Neural progenitor cell (in vitro differentiated cells): ENCODE measurements around the gene IMPDH1. TPM values are rescaled to one million over a fixed set of nuclear protein-coding genes. Genes with fewer than 3 reads are reported as not detected.

ENCODE experiments used
- DNase-seq: peaks from one replicate; pipeline ENCODE4 v3.0.0-alpha.2; 2016; ENCODE audit warnings: low spot score
- H2AFZ ChIP-seq: fragments of 200-600 bp; sonication (generic); replicated peaks from 2 replicates; pipeline ENCODE4 v1.6.1; 2016; ENCODE audit warnings: antibody characterized with exemption
- H3F3A ChIP-seq: fragments of 200-600 bp; sonication (generic); 2 replicates; pipeline ENCODE4 v1.6.1; 2016; ENCODE audit warnings: antibody characterized with exemption, low read depth
- H3K27ac ChIP-seq: fragments of 200-600 bp; sonication (generic); 2 replicates; pipeline ENCODE4 v1.5.1; 2016; ENCODE audit warnings: mild to moderate bottlenecking
- H3K27me3 ChIP-seq: fragments of 200-600 bp; sonication (generic); 2 replicates; pipeline ENCODE4 v1.6.1; 2016; ENCODE audit warnings: mild to moderate bottlenecking, moderate library complexity
- H3K36me3 ChIP-seq: fragments of 200-600 bp; sonication (generic); 2 replicates; pipeline ENCODE4 v1.5.1; 2016
- H3K4me1 ChIP-seq: fragments of 200-600 bp; sonication (generic); 2 replicates; pipeline ENCODE4 v1.6.1; 2016; ENCODE audit warnings: mixed run types
- H3K4me2 ChIP-seq: fragments of 200-600 bp; sonication (generic); 2 replicates; pipeline ENCODE4 v1.6.1; 2016
- H3K4me3 ChIP-seq: fragments of 200-600 bp; sonication (generic); 2 replicates; pipeline ENCODE4 v1.5.1; 2016
- H3K79me2 ChIP-seq: fragments of 200-600 bp; sonication (generic); 2 replicates; pipeline ENCODE4 v1.6.1; 2016; ENCODE audit warnings: low read depth
- H3K9ac ChIP-seq: fragments of 200-600 bp; sonication (generic); 2 replicates; pipeline ENCODE4 v1.6.1; 2016
- H3K9me3 ChIP-seq: fragments of 200-600 bp; sonication (generic); 2 replicates; pipeline ENCODE4 v1.5.1; 2016; ENCODE audit warnings: low read depth
- H4K20me1 ChIP-seq: fragments of 200-600 bp; sonication (generic); 2 replicates; pipeline ENCODE4 v1.6.1; 2016; ENCODE audit warnings: low read depth
- H3K27ac Mint-ChIP-seq: 3 replicates; pipeline ENCODE4 v1.8.0; 2021; ENCODE audit warnings: mixed read lengths
- H3K27me3 Mint-ChIP-seq: 2 replicates; pipeline ENCODE4 v1.8.0; 2022; ENCODE audit warnings: low read depth, mild to moderate bottlenecking, inconsistent platforms, moderate library complexity, mixed read lengths; ENCODE audit not compliant: insufficient read depth
- H3K36me3 Mint-ChIP-seq: 3 replicates; pipeline ENCODE4 v1.8.0; 2021; ENCODE audit warnings: mixed read lengths
- H3K4me1 Mint-ChIP-seq: 3 replicates; pipeline ENCODE4 v1.8.0; 2021; ENCODE audit warnings: mixed read lengths
- H3K4me3 Mint-ChIP-seq: 3 replicates; pipeline ENCODE4 v1.8.0; 2021; ENCODE audit warnings: mild to moderate bottlenecking, moderate library complexity, mixed read lengths
- H3K9me3 Mint-ChIP-seq: 3 replicates; pipeline ENCODE4 v1.8.0; 2020; ENCODE audit warnings: mixed read lengths
- EZH2 ChIP-seq: fragments of 200-600 bp; sonication (generic); IDR thresholded peaks from 2 replicates; pipeline ENCODE4 v1.6.1; 2017; ENCODE audit warnings: antibody characterized with exemption, mild to moderate bottlenecking, moderate library complexity
- EZH2phosphoT487 ChIP-seq: fragments of 200-600 bp; sonication (generic); IDR thresholded peaks from 2 replicates; pipeline ENCODE4 v1.6.1; 2017; ENCODE audit warnings: antibody characterized with exemption
- total RNA-seq: library from RNA; depleted of rRNA; stranded (reverse); fragments of >200 nt; gene quantifications from 2 replicates; pipeline ENCODE4 v1.2.3, GENCODE V29; 2015; ENCODE audit warnings: low replicate concordance
- TF ChIP-seq, protein P1 (sequence below): fragments of 200-600 bp; sonication (generic); IDR thresholded peaks from 2 replicates; pipeline ENCODE4 v1.5.1; 2017; ENCODE audit warnings: antibody characterized with exemption, mild to moderate bottlenecking

The IMPDH1 gene
- total RNA-seq, 1 donor from 2014 or later, result 17.0 TPM

DNA sequence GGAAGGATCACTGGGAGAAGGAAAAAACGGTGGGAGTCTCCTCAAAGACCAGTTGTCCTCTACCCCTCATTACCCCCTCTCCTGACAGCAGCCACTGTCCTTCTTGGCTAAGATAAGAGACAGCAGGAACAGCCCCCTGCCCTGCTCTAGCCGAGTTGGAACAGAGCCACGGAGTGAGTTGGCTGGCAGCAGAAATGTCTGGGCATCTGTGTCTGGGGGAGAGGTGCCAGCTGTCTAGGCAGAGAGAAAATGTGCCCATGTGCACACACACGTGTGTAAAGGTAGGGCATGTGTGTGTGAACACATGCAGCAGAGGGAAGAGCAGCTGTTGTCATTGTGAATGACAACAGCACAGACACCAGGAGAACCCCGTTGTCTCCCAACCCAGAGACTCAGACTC is 36.5 kb upstream of the IMPDH1 start:
- no peak overlapping the region for H3K4me3 ChIP-seq
- H3K27me3 ChIP-seq, result no peaks in the 10 kb centered on the region
- no peak overlapping the region for H3K4me3 Mint-ChIP-seq
- H3K27ac Mint-ChIP-seq, result no peak overlapping the region
- H3K9me3 ChIP-seq, result no peaks in the 10 kb centered on the region
- peaks cover 2% of the 10 kb centered on the region for H3K27me3 Mint-ChIP-seq
- H3K4me1 ChIP-seq, result no peaks in the 10 kb centered on the region
- H3K9ac ChIP-seq, result no peak overlapping the region
- H2AFZ ChIP-seq, result no peak overlapping the region
- DNase-seq, result no peak
- no peaks in the 10 kb centered on the region for H3F3A ChIP-seq
- H3K9me3 Mint-ChIP-seq, result no peaks in the 10 kb centered on the region
- H3K27ac ChIP-seq, result no peak overlapping the region
- no peak overlapping the region for H3K4me2 ChIP-seq
- no peaks in the 10 kb centered on the region for H3K79me2 ChIP-seq
- no peaks in the 10 kb centered on the region for H4K20me1 ChIP-seq
- no peaks in the 10 kb centered on the region for H3K4me1 Mint-ChIP-seq
- no peaks in the 10 kb centered on the region for H3K36me3 Mint-ChIP-seq
- TF ChIP-seq EZH2phosphoT487, result no peak
- no peak for TF ChIP-seq EZH2
- TF ChIP-seq, protein P1, sequence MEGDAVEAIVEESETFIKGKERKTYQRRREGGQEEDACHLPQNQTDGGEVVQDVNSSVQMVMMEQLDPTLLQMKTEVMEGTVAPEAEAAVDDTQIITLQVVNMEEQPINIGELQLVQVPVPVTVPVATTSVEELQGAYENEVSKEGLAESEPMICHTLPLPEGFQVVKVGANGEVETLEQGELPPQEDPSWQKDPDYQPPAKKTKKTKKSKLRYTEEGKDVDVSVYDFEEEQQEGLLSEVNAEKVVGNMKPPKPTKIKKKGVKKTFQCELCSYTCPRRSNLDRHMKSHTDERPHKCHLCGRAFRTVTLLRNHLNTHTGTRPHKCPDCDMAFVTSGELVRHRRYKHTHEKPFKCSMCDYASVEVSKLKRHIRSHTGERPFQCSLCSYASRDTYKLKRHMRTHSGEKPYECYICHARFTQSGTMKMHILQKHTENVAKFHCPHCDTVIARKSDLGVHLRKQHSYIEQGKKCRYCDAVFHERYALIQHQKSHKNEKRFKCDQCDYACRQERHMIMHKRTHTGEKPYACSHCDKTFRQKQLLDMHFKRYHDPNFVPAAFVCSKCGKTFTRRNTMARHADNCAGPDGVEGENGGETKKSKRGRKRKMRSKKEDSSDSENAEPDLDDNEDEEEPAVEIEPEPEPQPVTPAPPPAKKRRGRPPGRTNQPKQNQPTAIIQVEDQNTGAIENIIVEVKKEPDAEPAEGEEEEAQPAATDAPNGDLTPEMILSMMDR, result no peak
- H3K36me3 ChIP-seq, result no peaks in the 10 kb centered on the region

DNA sequence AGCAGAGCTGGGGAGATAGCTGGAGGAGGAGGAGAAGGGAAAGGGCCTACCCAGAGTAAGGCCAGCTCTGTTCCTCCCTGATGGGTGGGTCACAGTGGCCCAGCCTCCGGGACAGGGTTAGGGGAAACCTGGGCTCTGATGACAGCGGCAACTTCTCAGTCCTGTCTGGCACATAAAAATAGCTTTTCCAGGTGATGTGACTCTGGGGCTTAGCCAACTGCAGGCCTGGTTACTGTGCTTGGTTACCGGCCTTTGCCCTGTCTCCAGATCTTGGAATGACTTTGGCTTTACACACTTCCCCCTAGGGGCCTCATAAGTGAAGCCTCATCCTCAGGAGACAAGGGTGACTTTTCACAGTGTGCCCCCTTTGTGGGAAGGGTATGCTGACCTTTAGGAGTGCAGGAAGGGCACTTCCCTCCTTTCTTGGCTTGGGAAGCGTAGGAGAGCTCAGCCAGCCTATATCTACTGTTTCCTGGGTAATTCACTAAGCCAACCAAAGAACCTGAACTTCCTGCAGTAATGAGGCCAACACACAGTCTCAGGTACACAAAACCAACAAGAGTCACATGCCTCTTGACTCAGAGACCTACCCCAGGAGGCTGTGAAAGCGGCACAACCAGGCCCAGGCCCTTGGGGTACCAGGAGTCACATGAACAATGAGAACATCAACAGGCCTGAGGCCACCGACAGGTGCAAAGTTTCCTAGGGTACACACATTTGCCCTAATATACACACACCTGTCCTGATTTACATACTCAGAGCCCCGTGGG is 34.2 kb upstream of the IMPDH1 start:
- H3K79me2 ChIP-seq, result no peaks in the 10 kb centered on the region
- H3K4me1 ChIP-seq, result no peaks in the 10 kb centered on the region
- H3F3A ChIP-seq, result no peaks in the 10 kb centered on the region
- no peaks in the 10 kb centered on the region for H3K36me3 ChIP-seq
- no peak overlapping the region for H3K4me2 ChIP-seq
- no peak overlapping the region for H3K27ac ChIP-seq
- Mint-ChIP-seq H3K36me3 (no peaks in the 10 kb centered on the region), H3K4me1 (no peaks in the 10 kb centered on the region), H3K27ac (no peak overlapping the region), H3K4me3 (no peak overlapping the region), H3K27me3 (peaks cover 4% of the 10 kb centered on the region), H3K9me3 (no peaks in the 10 kb centered on the region)
- no peaks in the 10 kb centered on the region for H3K27me3 ChIP-seq
- no peaks in the 10 kb centered on the region for H3K9me3 ChIP-seq
- TF ChIP-seq, protein P1, result no peak
- TF ChIP-seq EZH2 (no peak), EZH2phosphoT487 (no peak)
- peak overlapping the region; percentile 32 for H2AFZ ChIP-seq
- H4K20me1 ChIP-seq, result no peaks in the 10 kb centered on the region
- no peak overlapping the region for H3K4me3 ChIP-seq
- no peak overlapping the region for H3K9ac ChIP-seq
- DNase-seq, result no peak

DNA sequence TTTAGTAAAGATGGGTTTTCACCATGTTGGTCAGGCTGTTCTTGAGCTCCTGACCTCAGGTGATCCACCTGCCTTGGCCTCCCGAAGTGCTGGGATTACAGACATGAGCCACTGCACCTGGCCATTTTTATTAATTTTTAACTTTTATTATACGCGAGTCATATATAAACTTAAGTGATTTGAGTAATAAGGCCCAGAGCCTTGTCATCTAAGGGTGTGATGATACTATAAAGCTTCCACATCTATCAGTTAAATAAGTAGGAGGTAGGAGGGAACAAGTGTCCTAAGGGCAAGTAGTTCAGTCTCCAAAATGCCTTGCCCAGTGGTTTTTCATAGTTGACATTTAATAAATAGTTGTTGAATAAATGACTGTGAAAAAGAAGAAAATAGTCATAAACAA is 32.6 kb upstream of the IMPDH1 start:
- no peaks in the 10 kb centered on the region for H3K27me3 ChIP-seq
- Mint-ChIP-seq H3K27me3 (peaks cover 5% of the 10 kb centered on the region), H3K4me1 (no peaks in the 10 kb centered on the region), H3K9me3 (no peaks in the 10 kb centered on the region), H3K36me3 (no peaks in the 10 kb centered on the region), H3K27ac (no peak overlapping the region), H3K4me3 (no peak overlapping the region)
- no peak overlapping the region for H3K4me3 ChIP-seq
- no peaks in the 10 kb centered on the region for H4K20me1 ChIP-seq
- no peaks in the 10 kb centered on the region for H3F3A ChIP-seq
- DNase-seq, result no peak
- no peaks in the 10 kb centered on the region for H3K36me3 ChIP-seq
- no peaks in the 10 kb centered on the region for H3K79me2 ChIP-seq
- no peak overlapping the region for H3K9ac ChIP-seq
- H3K4me1 ChIP-seq, result no peaks in the 10 kb centered on the region
- H3K9me3 ChIP-seq, result no peaks in the 10 kb centered on the region
- no peak overlapping the region for H3K4me2 ChIP-seq
- TF ChIP-seq, protein P1, result no peak
- TF ChIP-seq EZH2 (no peak), EZH2phosphoT487 (no peak)
- no peak overlapping the region for H2AFZ ChIP-seq
- no peak overlapping the region for H3K27ac ChIP-seq
